HG03196 (cell line): ENCODE results near the gene AUH.
"Not testable (repeated sequence)": the region's sequence is repeated elsewhere in the genome, so short reads cannot be mapped to it uniquely, and the experiment has no call there.

ENCODE experiments used
- ATAC-seq: cut with Tn5 transposase; IDR thresholded peaks from one replicate; pipeline ENCODE4 v1.9.1; 2021; ENCODE audit not compliant: unreplicated experiment

AUH gene

GRCh38 chr9:91211919-91212318 is 149.8 kb downstream of the AUH start:
- no peak for ATAC-seq

GRCh38 chr9:91211414-91211813 is 150.3 kb downstream of the AUH start:
- ATAC-seq, result no peak

- ATAC-seq, result no peak
Observed at GRCh38 chr9:91210318-91210717, 151.4 kb downstream of the AUH start.

- ATAC-seq, result no peak
Observed at GRCh38 chr9:91208837-91209236, 152.9 kb downstream of the AUH start.

- ATAC-seq, result peak; percentile 20
Observed at GRCh38 chr9:91208419-91208745, 153.3 kb downstream of the AUH start.

GRCh38 chr9:91207729-91208418 is 153.8 kb downstream of the AUH start:
- ATAC-seq, result peak; percentile 91

- no peak for ATAC-seq
Observed at GRCh38 chr9:91207397-91207728, 154.4 kb downstream of the AUH start.

- ATAC-seq, result no peak
Observed at GRCh38 chr9:91206806-91207205, 154.9 kb downstream of the AUH start.

- no peak for ATAC-seq
Observed at GRCh38 chr9:91202736-91203283, 158.9 kb downstream of the AUH start.

GRCh38 chr9:91200692-91201336 is 160.9 kb downstream of the AUH start:
- ATAC-seq, result no peak

- no peak for ATAC-seq
Observed at GRCh38 chr9:91199739-91200497, 161.8 kb downstream of the AUH start.

GRCh38 chr9:91198881-91199280 is 162.8 kb downstream of the AUH start:
- not testable (repeated sequence) for ATAC-seq

GRCh38 chr9:91198405-91198804 is 163.3 kb downstream of the AUH start:
- ATAC-seq, result no peak

GRCh38 chr9:91197232-91198181 is 164.2 kb downstream of the AUH start:
- no peak for ATAC-seq

- no peak for ATAC-seq
Observed at GRCh38 chr9:91196103-91196950, 165.4 kb downstream of the AUH start.

GRCh38 chr9:91195372-91196012 is 166.2 kb downstream of the AUH start:
- no peak for ATAC-seq

GRCh38 chr9:91193658-91194391 is 167.9 kb downstream of the AUH start:
- peak; percentile 50 for ATAC-seq

- peak; percentile 16 for ATAC-seq
Observed at GRCh38 chr9:91193087-91193657, 168.5 kb downstream of the AUH start.
